T-helper 2 cell treated with Interferon-gamma antibody and Interleukin-4, amounts not matched to agents 100 ng/mL and 5 ng/mL, for 36 hours (primary cell): ENCODE results near the gene HEATR3. TPM values are rescaled to one million over a fixed set of nuclear protein-coding genes. Genes with fewer than 3 reads are reported as not detected.

ENCODE experiments used
- intact Hi-C: fragments of 100-400 bp; cut with micrococcal nuclease; formaldehyde crosslinking; loops from one replicate; pipeline ENCODE4 v1.15.1; 2023
- total RNA-seq: library from RNA; stranded (reverse); gene quantifications from 2 replicates; pipeline ENCODE4 v1.2.3, GENCODE V29; 2022

Gene HEATR3
- total RNA-seq = 27.7 and 28.7 TPM in 2 replicates

- intact Hi-C loops = loop anchor here (1.0 to 10.0 kb wide), 7 partner anchors 41 to 741 kb away; partner anchors contain the start of gene CNEP1R1
Measured at GRCh38 chr16:50065624-50066481, at the start of gene HEATR3. Gene HEATR3 (plus strand): TSS chr16:50065970. CDS start chr16:50066132, 162 bp downstream.

GRCh38 chr16:50017553-50017952, 48.2 kb upstream of the HEATR3 start:
- intact Hi-C loops = no loop called here

GRCh38 chr16:50021544-50021943, 44.2 kb upstream of the HEATR3 start:
- intact Hi-C loops = loop anchor here (10.0 kb wide), 1 partner anchor 303 kb away; no protein-coding TSS in a partner anchor

GRCh38 chr16:50023641-50024040, 42.1 kb upstream of the HEATR3 start:
- intact Hi-C loops = loop anchor here (2.0 to 10.0 kb wide), 2 partner anchors 301 to 345 kb away; partner anchors contain the start of gene BRD7

GRCh38 chr16:50024207-50024606, 41.6 kb upstream of the HEATR3 start:
- intact Hi-C loops = loop anchor here (2.0 to 10.0 kb wide), 2 partner anchors 301 to 345 kb away; partner anchors contain the start of gene BRD7

GRCh38 chr16:50024684-50025536, 40.9 kb upstream of the HEATR3 start, which contains the start of gene CNEP1R1:
Gene CNEP1R1 (plus strand): TSS chr16:50025225. CDS start chr16:50025316, 91 bp downstream.
- intact Hi-C loops = loop anchor here (1.0 to 10.0 kb wide), 9 partner anchors 40 to 782 kb away; partner anchors contain the start of genes ADCY7, BRD7 and HEATR3

GRCh38 chr16:50025537-50025931, 40.2 kb upstream of the HEATR3 start:
- intact Hi-C loops = loop anchor here (1.0 to 10.0 kb wide), 9 partner anchors 40 to 782 kb away; partner anchors contain the start of genes ADCY7, BRD7 and HEATR3

- intact Hi-C loops = loop anchor here (5.0 to 10.0 kb wide), 5 partner anchors 239 to 779 kb away; partner anchors contain the start of gene ADCY7
Measured at GRCh38 chr16:50027829-50028228, 37.9 kb upstream of the HEATR3 start.

- intact Hi-C loops = no loop called here
Measured at GRCh38 chr16:50035468-50035992, 30.2 kb upstream of the HEATR3 start.

- intact Hi-C loops = no loop called here
Measured at GRCh38 chr16:50036426-50036825, 29.3 kb upstream of the HEATR3 start.

GRCh38 chr16:50037662-50038220, 28.0 kb upstream of the HEATR3 start:
- intact Hi-C loops = no loop called here

- intact Hi-C loops = no loop called here
Measured at GRCh38 chr16:50038286-50038685, 27.5 kb upstream of the HEATR3 start.

GRCh38 chr16:50038756-50039529, 26.8 kb upstream of the HEATR3 start:
- intact Hi-C loops = no loop called here

GRCh38 chr16:50040018-50040417, 25.8 kb upstream of the HEATR3 start:
- intact Hi-C loops = no loop called here

- intact Hi-C loops = no loop called here
Measured at GRCh38 chr16:50040710-50041109, 25.1 kb upstream of the HEATR3 start.

- intact Hi-C loops = no loop called here
Measured at GRCh38 chr16:50043358-50043757, 22.4 kb upstream of the HEATR3 start.

GRCh38 chr16:50045412-50045811, 20.4 kb upstream of the HEATR3 start:
- intact Hi-C loops = no loop called here

- intact Hi-C loops = no loop called here
Measured at GRCh38 chr16:50046853-50047252, 18.9 kb upstream of the HEATR3 start.

- intact Hi-C loops = no loop called here
Measured at GRCh38 chr16:50047864-50048263, 17.9 kb upstream of the HEATR3 start.

GRCh38 chr16:50050802-50051201, 15.0 kb upstream of the HEATR3 start:
- intact Hi-C loops = no loop called here
